Measurements from ENCODE around the gene NPAS3.

DNA sequence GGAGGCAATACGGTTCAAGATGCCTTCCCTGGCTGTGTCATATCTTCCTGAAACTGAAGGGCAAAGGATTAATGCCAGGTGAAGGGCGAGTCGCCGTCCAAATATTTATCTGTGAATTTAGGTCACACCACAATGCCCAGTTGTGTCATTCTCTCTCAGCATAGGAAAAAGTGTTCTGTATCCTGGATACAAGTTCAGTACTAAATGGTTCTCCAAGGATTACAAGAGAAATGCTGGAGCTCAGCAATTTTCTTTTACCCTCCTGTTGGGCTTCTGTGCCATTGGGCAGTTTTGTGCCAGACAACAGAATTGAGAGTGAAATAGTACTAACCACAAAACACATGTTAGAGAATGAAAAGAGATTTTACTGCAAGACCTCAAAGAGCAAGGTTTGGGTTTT lies 518.3 kb downstream of the NPAS3 start:
- no peak for TF ChIP-seq SIN3A (IDR thresholded peaks at IDR 0.05; ENCODE audit: borderline replicate concordance, insufficient read depth, low read length)
- no peak for TF ChIP-seq POLR2AphosphoS5 (IDR thresholded peaks at IDR 0.05; ENCODE audit: low read depth, low read length)
- no peak for TF ChIP-seq FOXP2 (optimal IDR thresholded peaks at IDR 0.05; ENCODE audit: borderline replicate concordance, extremely low read depth, extremely low read length, insufficient read depth)
- TF ChIP-seq, protein P1, sequence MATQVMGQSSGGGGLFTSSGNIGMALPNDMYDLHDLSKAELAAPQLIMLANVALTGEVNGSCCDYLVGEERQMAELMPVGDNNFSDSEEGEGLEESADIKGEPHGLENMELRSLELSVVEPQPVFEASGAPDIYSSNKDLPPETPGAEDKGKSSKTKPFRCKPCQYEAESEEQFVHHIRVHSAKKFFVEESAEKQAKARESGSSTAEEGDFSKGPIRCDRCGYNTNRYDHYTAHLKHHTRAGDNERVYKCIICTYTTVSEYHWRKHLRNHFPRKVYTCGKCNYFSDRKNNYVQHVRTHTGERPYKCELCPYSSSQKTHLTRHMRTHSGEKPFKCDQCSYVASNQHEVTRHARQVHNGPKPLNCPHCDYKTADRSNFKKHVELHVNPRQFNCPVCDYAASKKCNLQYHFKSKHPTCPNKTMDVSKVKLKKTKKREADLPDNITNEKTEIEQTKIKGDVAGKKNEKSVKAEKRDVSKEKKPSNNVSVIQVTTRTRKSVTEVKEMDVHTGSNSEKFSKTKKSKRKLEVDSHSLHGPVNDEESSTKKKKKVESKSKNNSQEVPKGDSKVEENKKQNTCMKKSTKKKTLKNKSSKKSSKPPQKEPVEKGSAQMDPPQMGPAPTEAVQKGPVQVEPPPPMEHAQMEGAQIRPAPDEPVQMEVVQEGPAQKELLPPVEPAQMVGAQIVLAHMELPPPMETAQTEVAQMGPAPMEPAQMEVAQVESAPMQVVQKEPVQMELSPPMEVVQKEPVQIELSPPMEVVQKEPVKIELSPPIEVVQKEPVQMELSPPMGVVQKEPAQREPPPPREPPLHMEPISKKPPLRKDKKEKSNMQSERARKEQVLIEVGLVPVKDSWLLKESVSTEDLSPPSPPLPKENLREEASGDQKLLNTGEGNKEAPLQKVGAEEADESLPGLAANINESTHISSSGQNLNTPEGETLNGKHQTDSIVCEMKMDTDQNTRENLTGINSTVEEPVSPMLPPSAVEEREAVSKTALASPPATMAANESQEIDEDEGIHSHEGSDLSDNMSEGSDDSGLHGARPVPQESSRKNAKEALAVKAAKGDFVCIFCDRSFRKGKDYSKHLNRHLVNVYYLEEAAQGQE (IDR thresholded peaks at IDR 0.05; ENCODE audit: insufficient read depth in 1 of 2, low read depth in 2 of 2, low read length in 2 of 2): no peak

All from PFSK-1 (cell line).